WTC11 (cell line): ENCODE results near the gene SNX17. TPM values are rescaled to one million over a fixed set of nuclear protein-coding genes. Genes with fewer than 3 reads are reported as not detected.
"Not testable (repeated sequence)": the region's sequence is repeated elsewhere in the genome, so short reads cannot be mapped to it uniquely, and the experiment has no call there.

Source experiments
- ATAC-seq: fragments of 200-7000 bp; cut with Tn5 transposase; 2 replicates; pipeline ENCODE4 v1.10.0; 2021; ENCODE audit warnings: mild to moderate bottlenecking, moderate library complexity
- CTCF ChIA-PET: fragments of 300-600 bp; sonication (Branson Sonifier 250); formaldehyde crosslinking; loops from one replicate; lab custom pipeline; 2021; ENCODE audit warnings: antibody characterized with exemption; lab: Charles Lee
- POLR2A ChIA-PET: fragments of 350-600 bp; sonication (Branson Sonifier 250); formaldehyde crosslinking; loops from one replicate; lab custom pipeline; 2021; ENCODE audit warnings: antibody characterized with exemption; lab: Charles Lee
- DNase-seq: peaks from one replicate; pipeline ENCODE4 v3.0.0; 2021; ENCODE audit warnings: low spot score
- H3K27ac Mint-ChIP-seq: 2 replicates; pipeline ENCODE4 v1.8.0; 2021; ENCODE audit warnings: mixed read lengths
- H3K27me3 Mint-ChIP-seq: 2 replicates; pipeline ENCODE4 v1.8.0; 2021; ENCODE audit warnings: low read depth, mild to moderate bottlenecking, moderate library complexity, mixed read lengths
- H3K36me3 Mint-ChIP-seq: 2 replicates; pipeline ENCODE4 v1.8.0; 2021; ENCODE audit warnings: mixed read lengths
- H3K4me1 Mint-ChIP-seq: 2 replicates; pipeline ENCODE4 v1.8.0; 2022; ENCODE audit warnings: mixed read lengths
- H3K4me3 Mint-ChIP-seq: 2 replicates; pipeline ENCODE4 v1.8.0; 2021; ENCODE audit warnings: mild to moderate bottlenecking, moderate library complexity, mixed read lengths
- H3K9me3 Mint-ChIP-seq: 2 replicates; pipeline ENCODE4 v1.8.0; 2021; ENCODE audit warnings: mixed read lengths
- ATF6 ChIP-seq: sonication (generic); formaldehyde crosslinking; IDR thresholded peaks from 2 replicates; pipeline ENCODE4 v1.8.1; 2023; ENCODE audit warnings: mild to moderate bottlenecking, missing genetic modification reagents
- ESRRA ChIP-seq: sonication (generic); formaldehyde crosslinking; IDR thresholded peaks from 2 replicates; pipeline ENCODE4 v1.8.1; 2022; ENCODE audit warnings: mild to moderate bottlenecking, missing genetic modification reagents, borderline replicate concordance
- ETV6 ChIP-seq: sonication (generic); formaldehyde crosslinking; IDR thresholded peaks from 2 replicates; pipeline ENCODE4 v1.8.1; 2022; ENCODE audit warnings: mild to moderate bottlenecking, missing genetic modification reagents
- FOXJ3 ChIP-seq: sonication (generic); formaldehyde crosslinking; IDR thresholded peaks from 2 replicates; pipeline ENCODE4 v1.9.0; 2021; ENCODE audit warnings: missing genetic modification reagents, mild to moderate bottlenecking, borderline replicate concordance
- FOXK1 ChIP-seq: sonication (generic); formaldehyde crosslinking; IDR thresholded peaks from 2 replicates; pipeline ENCODE4 v1.8.0; 2022; ENCODE audit warnings: mild to moderate bottlenecking, moderate library complexity, missing genetic modification reagents
- GTF2I ChIP-seq: fragments of 250-450 bp; sonication (Bioruptor Pico); conservative IDR thresholded peaks from 2 replicates; pipeline ENCODE4 v1.4.0; 2021; ENCODE audit warnings: mild to moderate bottlenecking
- NR2C2 ChIP-seq: sonication (generic); formaldehyde crosslinking; IDR thresholded peaks from 2 replicates; pipeline ENCODE4 v1.8.0; 2022; ENCODE audit warnings: mild to moderate bottlenecking, missing genetic modification reagents
- SP1 ChIP-seq: sonication (generic); formaldehyde crosslinking; conservative IDR thresholded peaks from 2 replicates; pipeline ENCODE4 v1.8.1; 2022; ENCODE audit warnings: missing genetic modification reagents
- ZBTB21 ChIP-seq: sonication (generic); formaldehyde crosslinking; IDR thresholded peaks from 2 replicates; pipeline ENCODE4 v1.8.1; 2023; ENCODE audit warnings: mild to moderate bottlenecking, missing genetic modification reagents, borderline replicate concordance
- ZNF121 ChIP-seq: sonication (generic); formaldehyde crosslinking; IDR thresholded peaks from 2 replicates; pipeline ENCODE4 v1.8.0; 2023; ENCODE audit warnings: missing genetic modification reagents
- ZNF219 ChIP-seq: sonication (generic); formaldehyde crosslinking; IDR thresholded peaks from 2 replicates; pipeline ENCODE4 v1.8.0; 2023; ENCODE audit warnings: missing genetic modification reagents, mild to moderate bottlenecking, borderline replicate concordance
- ZNF263 ChIP-seq: sonication (generic); formaldehyde crosslinking; IDR thresholded peaks from 2 replicates; pipeline ENCODE4 v1.8.1; 2022; ENCODE audit warnings: low read depth, mild to moderate bottlenecking, moderate library complexity, missing genetic modification reagents
- ZNF317 ChIP-seq: sonication (generic); formaldehyde crosslinking; IDR thresholded peaks from 2 replicates; pipeline ENCODE4 v1.8.1; 2023; ENCODE audit warnings: low read depth, mild to moderate bottlenecking, moderate library complexity, missing genetic modification reagents, borderline replicate concordance
- ZNF416 ChIP-seq: fragments of 250-450 bp; sonication (Bioruptor Pico); IDR thresholded peaks from 2 replicates; pipeline ENCODE4 v1.9.0; 2021; ENCODE audit warnings: mild to moderate bottlenecking, inconsistent platforms
- ZNF532 ChIP-seq: fragments of 250-450 bp; sonication (Bioruptor Pico); IDR thresholded peaks from 2 replicates; pipeline ENCODE4 v1.9.0; 2021; ENCODE audit warnings: mild to moderate bottlenecking, borderline replicate concordance
- total RNA-seq: library from RNA; stranded (reverse); gene quantifications from 3 replicates; pipeline ENCODE4 v1.2.3, GENCODE V29; 2021
- TF ChIP-seq, protein P1 (sequence below): sonication (generic); formaldehyde crosslinking; IDR thresholded peaks from 2 replicates; pipeline ENCODE4 v1.8.1; 2022; ENCODE audit warnings: mild to moderate bottlenecking, missing genetic modification reagents, moderate library complexity, borderline replicate concordance
- TF ChIP-seq, protein P2 (sequence below): fragments of 250-450 bp; sonication (Bioruptor Pico); IDR thresholded peaks from 2 replicates; pipeline ENCODE4 v1.8.0; 2021; ENCODE audit warnings: mild to moderate bottlenecking
- TF ChIP-seq, protein P3 (sequence below): sonication (generic); formaldehyde crosslinking; conservative IDR thresholded peaks from 2 replicates; pipeline ENCODE4 v1.8.1; 2023; ENCODE audit warnings: mild to moderate bottlenecking, low read depth, missing genetic modification reagents, moderate library complexity

SNX17 gene
- total RNA-seq, 1 experiment from 2014 or later, result 74.7 TPM

GRCh38 chr2:27351802-27352598 lies 18.4 kb upstream of the SNX17 start:
- CTCF ChIA-PET, result interaction anchor here (1.3 kb wide), 1 partner anchor 49 kb away, joined by 3 read pairs; no protein-coding TSS in a partner anchor
- Mint-ChIP-seq H3K27me3 (no peaks in the 10 kb centered on the region), H3K4me1 (peaks cover 29% of the 10 kb centered on the region), H3K4me3 (no peak overlapping the region), H3K27ac (peak overlapping the region; percentile 5; the same call in 1 of the 2 replicates)
- ATAC-seq (no peak), DNase-seq (no peak)
- no peak for TF ChIP-seq NR2C2
- TF ChIP-seq ZNF263 (CRISPR knock-in tag), result no peak
- no peak for TF ChIP-seq ZNF532 (CRISPR knock-in tag)
- no peak for TF ChIP-seq FOXK1 (CRISPR knock-in tag)
- TF ChIP-seq ZNF219 (CRISPR knock-in tag), result no peak
- TF ChIP-seq ZNF416 (CRISPR knock-in tag), result no peak
- no peak for TF ChIP-seq GTF2I
- TF ChIP-seq, protein P1, sequence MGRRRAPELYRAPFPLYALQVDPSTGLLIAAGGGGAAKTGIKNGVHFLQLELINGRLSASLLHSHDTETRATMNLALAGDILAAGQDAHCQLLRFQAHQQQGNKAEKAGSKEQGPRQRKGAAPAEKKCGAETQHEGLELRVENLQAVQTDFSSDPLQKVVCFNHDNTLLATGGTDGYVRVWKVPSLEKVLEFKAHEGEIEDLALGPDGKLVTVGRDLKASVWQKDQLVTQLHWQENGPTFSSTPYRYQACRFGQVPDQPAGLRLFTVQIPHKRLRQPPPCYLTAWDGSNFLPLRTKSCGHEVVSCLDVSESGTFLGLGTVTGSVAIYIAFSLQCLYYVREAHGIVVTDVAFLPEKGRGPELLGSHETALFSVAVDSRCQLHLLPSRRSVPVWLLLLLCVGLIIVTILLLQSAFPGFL, result no peak
- no peak for TF ChIP-seq ZBTB21 (CRISPR knock-in tag)
- TF ChIP-seq, protein P2, sequence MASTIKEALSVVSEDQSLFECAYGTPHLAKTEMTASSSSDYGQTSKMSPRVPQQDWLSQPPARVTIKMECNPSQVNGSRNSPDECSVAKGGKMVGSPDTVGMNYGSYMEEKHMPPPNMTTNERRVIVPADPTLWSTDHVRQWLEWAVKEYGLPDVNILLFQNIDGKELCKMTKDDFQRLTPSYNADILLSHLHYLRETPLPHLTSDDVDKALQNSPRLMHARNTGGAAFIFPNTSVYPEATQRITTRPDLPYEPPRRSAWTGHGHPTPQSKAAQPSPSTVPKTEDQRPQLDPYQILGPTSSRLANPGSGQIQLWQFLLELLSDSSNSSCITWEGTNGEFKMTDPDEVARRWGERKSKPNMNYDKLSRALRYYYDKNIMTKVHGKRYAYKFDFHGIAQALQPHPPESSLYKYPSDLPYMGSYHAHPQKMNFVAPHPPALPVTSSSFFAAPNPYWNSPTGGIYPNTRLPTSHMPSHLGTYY (CRISPR knock-in tag), result no peak
- no peak for TF ChIP-seq ZNF317
- no peak for TF ChIP-seq SP1 (CRISPR knock-in tag)
- no peak for TF ChIP-seq ESRRA (CRISPR knock-in tag)
- TF ChIP-seq ATF6, result no peak
- TF ChIP-seq ETV6 (CRISPR knock-in tag), result no peak
- no peak for TF ChIP-seq ZNF121 (CRISPR knock-in tag)
- TF ChIP-seq, protein P3, sequence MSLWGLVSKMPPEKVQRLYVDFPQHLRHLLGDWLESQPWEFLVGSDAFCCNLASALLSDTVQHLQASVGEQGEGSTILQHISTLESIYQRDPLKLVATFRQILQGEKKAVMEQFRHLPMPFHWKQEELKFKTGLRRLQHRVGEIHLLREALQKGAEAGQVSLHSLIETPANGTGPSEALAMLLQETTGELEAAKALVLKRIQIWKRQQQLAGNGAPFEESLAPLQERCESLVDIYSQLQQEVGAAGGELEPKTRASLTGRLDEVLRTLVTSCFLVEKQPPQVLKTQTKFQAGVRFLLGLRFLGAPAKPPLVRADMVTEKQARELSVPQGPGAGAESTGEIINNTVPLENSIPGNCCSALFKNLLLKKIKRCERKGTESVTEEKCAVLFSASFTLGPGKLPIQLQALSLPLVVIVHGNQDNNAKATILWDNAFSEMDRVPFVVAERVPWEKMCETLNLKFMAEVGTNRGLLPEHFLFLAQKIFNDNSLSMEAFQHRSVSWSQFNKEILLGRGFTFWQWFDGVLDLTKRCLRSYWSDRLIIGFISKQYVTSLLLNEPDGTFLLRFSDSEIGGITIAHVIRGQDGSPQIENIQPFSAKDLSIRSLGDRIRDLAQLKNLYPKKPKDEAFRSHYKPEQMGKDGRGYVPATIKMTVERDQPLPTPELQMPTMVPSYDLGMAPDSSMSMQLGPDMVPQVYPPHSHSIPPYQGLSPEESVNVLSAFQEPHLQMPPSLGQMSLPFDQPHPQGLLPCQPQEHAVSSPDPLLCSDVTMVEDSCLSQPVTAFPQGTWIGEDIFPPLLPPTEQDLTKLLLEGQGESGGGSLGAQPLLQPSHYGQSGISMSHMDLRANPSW, result no peak
- TF ChIP-seq FOXJ3 (CRISPR knock-in tag), result no peak
- TF ChIP-seq, all 79 proteins: peak for 0
- Mint-ChIP-seq H3K36me3 (peaks cover 10% of the 10 kb centered on the region), H3K9me3 (no peaks in the 10 kb centered on the region)
- POLR2A ChIA-PET, result no interaction called here

- ChIA-PET POLR2A (interaction anchor here (0.6 to 0.7 kb wide), 3 partner anchors 11 to 141 kb away, joined by 3 to 6 read pairs (median 5); no protein-coding TSS in a partner anchor), CTCF (interaction anchor here (0.7 to 1.4 kb wide), 6 partner anchors 26 to 969 kb away, joined by 3 to 6 read pairs (median 4); no protein-coding TSS in a partner anchor)
- not testable (repeated sequence) for H3K9me3 Mint-ChIP-seq, H3K27me3 Mint-ChIP-seq, H3K27ac Mint-ChIP-seq, ATAC-seq, DNase-seq
- Mint-ChIP-seq H3K4me1 (peaks cover 37% of the 10 kb centered on the region), H3K36me3 (peaks cover 18% of the 10 kb centered on the region), H3K4me3 (peak overlapping the region; percentile 93; the same call in 1 of the 2 replicates)
These were observed 17.0 kb upstream of the SNX17 start for GRCh38 chr2:27353386-27353761.
